HG02798 (cell line): ENCODE data around the gene ARHGAP44.

ENCODE experiments used
- ATAC-seq: cut with Tn5 transposase; IDR thresholded peaks from one replicate; pipeline ENCODE4 v1.9.1; 2021; ENCODE audit warnings: mild to moderate bottlenecking; ENCODE audit not compliant: unreplicated experiment, poor library complexity

The ARHGAP44 gene

DNA sequence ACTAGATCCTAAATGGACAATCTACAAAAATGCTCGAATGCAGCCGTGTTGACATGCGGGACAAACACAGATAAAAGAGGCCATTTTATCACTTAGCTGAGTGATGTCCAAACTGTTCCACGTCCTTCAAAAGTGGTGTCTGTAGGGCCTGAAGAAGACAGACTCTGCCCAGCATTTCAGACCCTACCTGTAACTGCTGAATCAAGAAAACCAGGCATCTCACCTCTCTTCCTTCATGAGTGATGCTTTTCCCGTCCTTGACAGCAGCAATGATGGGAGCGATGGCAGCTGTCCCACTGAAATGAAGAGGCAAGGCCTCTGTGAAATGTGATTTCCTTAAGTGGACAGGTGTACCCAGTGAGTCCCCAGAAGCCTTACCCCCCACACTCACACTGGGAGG lies 216.2 kb downstream of the ARHGAP44 start:
- no peak for ATAC-seq

DNA sequence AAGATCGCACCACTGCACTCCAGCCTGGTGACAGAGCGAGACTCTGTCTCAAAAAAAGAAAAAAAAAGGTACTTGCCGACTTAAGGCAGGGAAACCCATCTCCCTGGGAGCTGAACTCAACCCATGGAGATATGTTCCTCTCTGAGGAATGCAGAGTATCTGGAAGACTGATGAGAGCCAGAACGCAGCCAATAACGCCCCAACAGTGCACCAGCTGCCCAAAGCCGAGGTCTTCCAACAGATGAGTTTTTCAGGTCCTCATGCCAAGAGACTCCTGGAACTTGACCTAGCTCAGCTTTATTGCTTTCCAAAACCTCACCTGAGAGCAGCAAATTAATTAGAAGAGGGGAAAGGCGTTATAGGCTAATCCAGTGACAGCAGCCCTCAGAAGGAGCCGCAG lies 219.2 kb downstream of the ARHGAP44 start:
- no peak for ATAC-seq

DNA sequence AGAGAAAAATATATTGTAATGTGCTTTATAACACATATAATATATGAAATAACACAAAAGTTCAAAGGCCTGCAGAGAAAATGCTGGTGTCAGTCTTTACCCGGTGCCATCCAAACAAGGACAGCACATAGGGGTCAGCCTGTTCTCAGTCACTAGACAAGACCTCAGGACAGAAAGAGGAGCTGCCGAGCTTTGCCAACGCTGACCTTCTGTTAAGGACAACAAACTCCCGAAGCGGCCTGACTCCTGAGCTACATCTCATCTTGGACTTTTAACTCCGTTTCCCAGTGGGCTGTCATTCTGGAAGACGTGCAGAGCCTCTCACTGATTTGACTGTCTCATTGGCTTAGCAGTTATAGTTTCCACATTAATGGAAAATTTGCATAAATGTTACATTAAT lies 221.7 kb downstream of the ARHGAP44 start:
- no peak for ATAC-seq

DNA sequence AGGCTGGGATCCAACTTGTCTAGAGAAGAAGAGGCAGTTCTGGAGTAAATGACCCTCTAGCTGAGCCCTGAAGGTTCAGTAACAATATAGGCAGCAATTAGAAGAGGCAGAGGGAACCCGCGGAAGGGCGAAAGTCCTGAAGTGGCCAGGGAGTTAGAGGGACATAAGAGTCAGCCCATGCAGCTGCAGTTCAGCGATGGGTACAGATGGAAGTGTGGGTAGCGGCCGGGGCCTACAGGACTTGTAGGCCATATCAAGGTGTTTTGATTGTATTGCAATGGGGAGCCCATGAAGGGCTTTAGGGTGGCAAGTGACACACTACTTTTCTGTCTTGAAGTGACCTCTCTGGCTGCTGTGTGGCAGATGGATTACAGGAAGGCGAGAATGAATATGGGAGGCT lies 225.5 kb downstream of the ARHGAP44 start:
- ATAC-seq = no peak

DNA sequence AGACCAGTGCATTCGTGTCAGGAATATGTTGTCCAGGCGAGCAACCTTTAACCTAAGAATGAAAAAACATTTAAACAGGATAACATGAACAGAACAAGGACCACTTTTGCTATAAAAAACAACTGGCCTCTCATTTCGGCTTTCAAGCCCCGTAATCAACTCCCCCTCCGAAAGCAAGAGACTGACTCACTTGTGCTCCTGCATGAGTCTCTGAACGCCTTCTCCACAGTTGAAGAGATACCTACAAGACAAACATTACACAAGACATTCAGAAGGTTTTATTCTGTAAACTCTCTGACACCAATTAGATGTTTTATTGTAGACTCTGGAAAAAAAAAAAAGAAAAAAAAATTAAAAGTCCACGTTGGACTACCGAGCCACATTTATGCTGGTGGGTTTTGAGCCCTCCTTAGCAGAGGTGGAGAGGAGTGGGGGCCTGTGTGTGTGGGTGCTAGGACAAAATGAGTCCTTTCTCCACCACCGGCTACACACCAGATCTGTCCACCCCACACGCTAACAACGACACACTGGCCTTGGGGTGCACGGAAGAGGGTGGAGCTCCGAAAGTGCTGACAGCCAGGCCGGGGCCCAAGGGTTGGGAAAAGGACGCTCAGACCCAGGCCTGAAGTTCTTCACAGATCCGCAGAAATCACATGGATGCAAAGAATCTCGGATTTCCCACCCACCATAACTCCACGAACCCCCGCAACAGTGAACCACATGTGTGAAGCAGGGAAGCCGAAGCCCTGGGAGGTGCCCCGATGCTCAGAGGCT lies 227.8 kb downstream of the ARHGAP44 start:
- ATAC-seq = peak; percentile 14

DNA sequence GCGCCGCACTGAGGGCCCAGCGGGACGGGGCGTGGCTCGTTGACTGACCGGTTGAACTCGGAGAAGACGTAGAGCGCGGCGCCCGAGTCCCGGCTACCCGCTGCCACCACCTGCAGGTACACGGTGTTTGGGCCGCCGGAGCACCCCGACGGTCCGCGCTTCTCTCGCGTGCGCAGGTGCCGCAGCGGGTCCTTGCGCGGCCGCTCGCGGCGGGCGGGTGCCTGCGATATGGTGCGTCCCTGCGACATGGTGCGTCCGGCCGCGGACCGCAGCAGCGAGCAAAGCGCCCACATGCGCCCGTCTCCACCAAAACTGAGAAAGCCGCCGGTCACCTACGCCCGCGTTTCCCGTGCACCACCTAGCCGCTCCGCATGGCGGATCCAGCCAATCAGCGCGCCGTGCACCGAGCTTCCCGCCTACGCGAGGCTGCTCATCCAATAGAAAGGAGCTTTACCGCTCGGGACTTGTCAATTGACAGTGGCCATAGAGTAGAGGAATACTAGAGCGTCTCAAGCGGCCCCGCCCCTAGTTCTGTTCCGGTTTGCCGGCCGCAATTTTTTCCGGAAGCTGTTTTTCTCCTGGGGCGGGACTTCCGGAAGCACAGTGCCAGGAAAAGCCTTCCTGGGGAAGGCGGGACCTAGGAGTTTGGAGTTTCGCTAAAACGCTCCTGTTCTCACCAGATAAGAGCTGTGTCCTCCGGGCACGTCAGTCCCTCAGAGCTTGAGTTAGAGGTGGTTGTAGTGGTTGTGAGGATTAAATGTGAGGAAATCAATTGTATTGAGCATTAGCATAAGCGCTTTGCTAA lies 228.6 kb downstream of the ARHGAP44 start, which contains the start of gene ELAC2:
Gene ELAC2 (minus strand): TSS at position 373 of the 805 bp plus-strand sequence. CDS start 80 bp downstream, at position 293.
- peak; percentile 99 for ATAC-seq

DNA sequence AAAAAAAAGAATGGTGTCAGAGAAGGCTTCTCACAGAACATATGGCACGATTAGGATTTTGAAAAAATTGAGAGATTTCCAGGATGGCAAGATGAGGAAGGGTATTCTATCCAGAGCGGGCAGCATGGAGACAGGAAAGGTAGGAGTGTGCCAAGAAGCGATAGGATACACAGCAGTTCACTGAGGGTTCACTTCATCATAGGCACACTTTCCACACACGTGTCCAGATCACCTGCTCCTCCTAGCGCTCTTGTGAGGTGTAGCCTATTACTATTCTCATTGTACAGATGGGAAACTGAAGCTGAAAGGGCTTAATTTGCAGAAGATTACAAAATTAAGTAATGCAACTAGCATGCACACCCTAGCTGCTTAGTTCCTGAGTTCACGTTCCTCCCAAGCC lies 234.7 kb downstream of the ARHGAP44 start:
- no peak for ATAC-seq

DNA sequence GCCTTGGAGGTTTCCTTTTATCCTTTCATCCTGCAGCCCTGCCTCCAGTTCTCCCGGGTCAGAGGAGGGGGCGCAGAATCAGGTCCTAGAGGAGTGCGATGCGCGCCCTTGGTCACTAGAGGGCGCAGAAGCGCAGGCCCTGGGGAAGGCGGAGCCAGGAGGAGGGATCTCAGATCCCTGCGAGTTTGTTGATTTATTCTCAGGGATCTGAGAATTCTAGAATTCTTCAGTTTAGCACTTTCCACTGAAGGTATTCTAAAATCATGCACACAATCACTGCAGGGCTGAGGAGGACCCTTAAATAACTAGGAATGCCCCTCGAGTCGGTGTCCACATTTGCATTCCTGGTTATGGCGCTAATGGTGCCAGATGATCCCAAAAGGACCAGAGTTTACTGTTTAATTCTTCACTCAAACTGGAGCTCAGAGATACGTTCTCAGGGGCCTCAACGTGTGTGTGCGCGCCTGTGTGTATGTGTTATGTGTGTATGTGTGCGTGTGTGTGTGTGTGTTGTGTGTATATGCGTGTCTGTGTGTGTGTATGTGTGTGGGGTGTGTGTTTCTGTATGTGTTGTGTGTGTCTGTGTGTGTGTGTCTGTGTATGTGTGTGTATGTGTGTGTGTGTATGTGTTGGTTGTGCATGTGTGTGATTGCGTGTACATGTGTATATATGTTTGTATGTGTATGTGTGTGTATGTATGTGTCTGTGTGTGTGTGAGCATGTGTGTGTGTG lies 235.4 kb downstream of the ARHGAP44 start:
- peak; percentile 92 for ATAC-seq

DNA sequence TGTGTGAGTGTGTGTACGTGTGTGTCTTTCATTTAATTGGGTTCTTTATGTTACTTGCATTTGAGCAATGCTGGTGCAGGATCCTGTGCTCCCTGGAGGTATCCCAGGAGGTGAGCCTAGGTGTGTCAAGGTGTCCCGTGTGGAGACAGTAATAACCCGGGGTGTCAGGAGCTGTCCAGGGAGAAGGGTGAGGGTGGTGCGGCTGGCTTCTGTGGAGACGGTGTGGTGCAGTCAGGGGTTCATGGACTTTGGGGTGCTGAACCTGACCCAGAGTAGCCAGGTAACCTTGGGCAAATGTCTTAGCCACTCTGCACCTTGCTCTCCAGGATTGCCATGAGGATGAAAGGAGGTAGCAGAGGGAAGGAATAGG lies 235.9 kb downstream of the ARHGAP44 start:
- ATAC-seq = no peak

DNA sequence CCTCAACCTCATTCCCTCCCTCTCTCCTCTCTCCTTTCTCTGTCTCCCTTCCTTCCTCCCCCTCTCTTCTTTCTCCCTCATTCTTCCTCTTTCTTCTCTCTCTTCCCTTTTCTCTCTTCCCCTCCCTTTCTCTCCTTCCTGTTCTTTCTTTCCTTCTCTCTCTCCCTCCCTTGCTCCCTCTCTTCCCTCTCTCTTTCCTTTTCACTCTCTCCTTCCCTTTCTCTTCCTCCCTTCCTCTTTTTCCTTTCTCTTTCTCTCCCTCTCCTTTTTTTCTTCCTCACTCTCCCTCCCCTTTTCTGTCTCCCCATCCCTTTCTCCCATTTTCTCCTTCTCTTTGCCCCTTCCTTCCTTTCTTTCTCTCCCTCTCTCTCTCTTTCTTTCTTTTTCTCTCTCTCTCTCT lies 236.4 kb downstream of the ARHGAP44 start:
- ATAC-seq = no peak

DNA sequence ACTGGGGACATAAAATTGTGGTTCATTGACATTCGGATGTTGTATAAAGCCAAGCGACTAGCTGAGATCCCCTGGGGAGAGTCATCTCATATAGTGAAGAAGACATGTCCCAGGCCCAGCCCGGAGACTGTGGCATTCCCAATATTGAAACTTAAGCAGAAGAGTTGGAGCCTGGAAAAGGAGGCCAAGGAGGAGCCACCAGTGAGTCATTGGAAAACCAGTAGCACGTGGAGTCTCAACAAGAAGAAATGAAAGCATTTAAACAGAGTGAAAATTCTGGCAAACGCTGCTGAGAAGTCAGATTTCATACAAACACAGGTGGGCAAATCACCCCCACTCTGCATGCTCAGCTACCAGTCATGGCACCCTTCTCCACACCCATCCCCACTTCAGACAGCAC lies 237.9 kb downstream of the ARHGAP44 start:
- ATAC-seq = no peak

DNA sequence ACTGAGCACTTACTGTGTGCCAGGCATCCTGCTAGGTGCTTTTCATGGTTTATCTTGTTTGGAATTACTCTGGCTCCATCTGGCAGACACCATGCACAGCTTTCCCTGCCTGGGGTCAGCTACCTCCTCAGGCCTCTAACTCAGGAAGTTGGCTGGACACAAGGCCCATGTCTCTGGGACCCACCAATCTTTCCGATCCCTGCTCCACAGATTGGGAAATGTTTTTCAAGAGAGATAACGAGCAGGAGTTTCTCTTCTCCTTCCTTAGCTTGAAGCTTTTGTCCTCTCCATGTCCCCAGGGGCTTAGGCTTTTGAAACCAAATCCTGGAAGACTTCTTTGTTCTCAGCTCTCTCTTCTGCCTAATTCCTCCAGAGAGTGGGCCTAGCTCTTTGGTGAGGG lies 240.0 kb downstream of the ARHGAP44 start:
- no peak for ATAC-seq

DNA sequence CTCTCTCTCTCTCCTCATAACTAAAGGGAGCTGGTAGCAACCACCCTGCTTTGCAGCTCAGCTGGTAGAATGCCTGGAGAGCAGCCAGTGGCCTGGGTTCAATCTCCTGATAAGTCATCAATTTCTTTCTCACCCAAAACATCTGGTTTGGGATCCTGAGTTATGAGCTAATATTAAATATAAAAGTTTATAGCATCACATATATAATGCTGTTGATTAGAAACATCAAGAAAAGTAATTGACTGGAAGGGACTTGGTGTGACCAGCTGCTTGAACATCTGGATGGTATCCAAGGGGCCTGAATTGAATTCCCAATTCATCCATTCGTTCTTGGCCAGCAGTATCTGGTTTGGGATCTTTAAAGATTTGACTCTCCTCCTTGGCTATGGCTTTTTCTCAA lies 240.8 kb downstream of the ARHGAP44 start:
- ATAC-seq = no peak

DNA sequence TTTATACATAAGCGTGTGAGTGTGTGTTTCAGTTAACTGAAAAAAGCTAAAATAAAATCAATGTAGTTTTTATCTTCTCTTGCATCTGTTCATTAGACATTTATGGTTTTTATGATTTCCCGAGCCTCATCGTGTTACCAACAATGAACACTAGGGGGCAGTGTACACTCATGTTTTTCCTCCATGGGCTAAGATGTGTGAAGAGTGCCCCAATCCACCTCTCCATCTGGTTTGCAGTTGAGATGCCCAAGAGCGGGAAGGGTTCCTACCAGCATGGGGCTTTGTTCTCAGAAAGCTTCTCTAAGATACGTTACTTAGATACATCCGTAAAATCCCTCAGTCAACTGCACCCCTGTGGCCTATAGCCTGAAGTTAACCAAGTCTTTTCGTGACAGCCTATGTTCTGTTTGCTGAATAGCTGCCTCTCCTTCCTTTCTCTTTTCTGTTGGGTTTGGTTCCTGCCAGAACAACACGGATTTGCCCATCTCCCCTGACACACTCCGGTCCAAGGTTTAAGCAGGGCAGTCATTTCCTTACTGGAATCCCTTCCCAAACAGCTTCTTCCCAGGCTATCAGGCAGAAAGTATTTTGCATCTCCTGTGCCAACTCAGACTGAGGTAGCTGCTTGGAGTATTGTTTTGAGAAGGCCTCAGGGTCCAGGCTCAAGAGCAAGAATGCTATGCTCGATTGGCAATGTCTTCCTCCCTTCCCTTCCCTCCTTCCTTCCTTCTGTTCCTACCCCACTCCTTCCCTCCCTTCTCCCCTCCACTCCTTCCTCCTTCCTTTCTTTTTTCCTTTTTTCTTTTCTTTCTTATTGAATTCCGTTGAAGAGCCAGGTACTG lies 241.4 kb downstream of the ARHGAP44 start:
- no peak for ATAC-seq

DNA sequence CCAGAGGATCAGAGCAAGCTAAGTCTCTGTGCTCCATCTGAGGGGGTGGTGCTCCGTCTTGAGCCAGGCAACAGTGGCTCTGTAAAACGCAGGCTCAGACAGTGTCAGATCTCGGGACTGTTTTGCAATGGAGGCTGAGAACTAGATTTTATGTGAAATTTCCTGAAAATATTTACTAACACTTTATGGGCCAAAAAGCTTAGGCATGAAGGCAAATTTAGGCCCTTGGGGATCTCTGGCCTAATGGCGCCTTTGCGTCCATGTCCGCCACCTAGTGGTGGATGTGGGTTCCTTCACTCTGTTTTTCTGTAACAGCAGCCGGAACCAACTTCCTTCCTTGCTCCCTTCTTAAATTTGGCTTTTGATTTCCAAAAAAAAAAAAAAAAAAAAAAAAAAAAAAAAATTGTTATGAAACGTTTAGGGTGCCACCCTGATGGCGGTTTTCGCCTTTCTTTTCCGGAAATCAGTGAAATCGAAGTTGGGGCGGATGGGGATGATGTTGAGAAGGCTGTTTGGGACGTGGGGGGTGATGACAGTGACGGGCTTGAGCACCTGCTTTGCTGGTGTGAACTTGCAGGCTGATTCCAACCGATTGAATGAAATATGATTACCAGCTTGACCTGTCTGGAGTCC lies 242.5 kb downstream of the ARHGAP44 start:
- ATAC-seq = peak; percentile 92

DNA sequence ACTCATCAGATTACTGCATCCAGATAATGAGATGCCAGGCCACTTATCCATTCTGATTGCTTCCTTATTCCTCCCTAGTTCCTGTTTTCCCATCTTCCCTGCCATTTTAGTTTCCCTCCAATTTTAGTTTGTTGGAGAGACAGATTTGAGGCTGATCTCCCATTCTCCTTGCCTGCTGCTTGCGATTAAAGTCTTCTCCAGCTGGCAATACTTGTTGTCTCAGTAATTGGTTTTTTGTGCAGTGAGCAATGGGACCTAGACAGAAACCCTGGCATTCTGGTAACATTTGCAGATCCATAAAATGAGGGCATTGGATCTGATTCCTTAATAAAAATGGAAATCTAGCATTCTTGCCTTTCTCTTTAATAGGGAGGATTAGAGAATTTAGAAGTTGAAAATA lies 246.1 kb downstream of the ARHGAP44 start:
- no peak for ATAC-seq

DNA sequence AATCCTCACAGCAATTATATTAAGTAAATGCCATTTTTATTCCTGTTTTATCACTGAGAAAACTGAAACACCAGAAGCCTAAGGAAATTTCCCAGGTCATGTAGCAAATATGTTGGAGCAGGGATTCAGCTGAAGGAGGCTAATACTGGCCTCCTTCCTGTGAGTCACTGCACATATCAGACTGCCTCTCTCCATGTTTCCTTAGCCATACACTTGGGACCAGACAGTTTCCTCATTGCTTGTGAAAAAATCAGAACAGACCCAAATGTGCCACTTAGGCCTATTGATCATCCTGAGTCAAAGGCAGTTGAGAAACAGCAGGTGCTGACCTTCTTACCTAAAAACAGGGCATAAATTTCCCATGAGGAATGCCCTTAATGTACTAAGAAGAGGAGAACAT lies 247.5 kb downstream of the ARHGAP44 start:
- no peak for ATAC-seq

DNA sequence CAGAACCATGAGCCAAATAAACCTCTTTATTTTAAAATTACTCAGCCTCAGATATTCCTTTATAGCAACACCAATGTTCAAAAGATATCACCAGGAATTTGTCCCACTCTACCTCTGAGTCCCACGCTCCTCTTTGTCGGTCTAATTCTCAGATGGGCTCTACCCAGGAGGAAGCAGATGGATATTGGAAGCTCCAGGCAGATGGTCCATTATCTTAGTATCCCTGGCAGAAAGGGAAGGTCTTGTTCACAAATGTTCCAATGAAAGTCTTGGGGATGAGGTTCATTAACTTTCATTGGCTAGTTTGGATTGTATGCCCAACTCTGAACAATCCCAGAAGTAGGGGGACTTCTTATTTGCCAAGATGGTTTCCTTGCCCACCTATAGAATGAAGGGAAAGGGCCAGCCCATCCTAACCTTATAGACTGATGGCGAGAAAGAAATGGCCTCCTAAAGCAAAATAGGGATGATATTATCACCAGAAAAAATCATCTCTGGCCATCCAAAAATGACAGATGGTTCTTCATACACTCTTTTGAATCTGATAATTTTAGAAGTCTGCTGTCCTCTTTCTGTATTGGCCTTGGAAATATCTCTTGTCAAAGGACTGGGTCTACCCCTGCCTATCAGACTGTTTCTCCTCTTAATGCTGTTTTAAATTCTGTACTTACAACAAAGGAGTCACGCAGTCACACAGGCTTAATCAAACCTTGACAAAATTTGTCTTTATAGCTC lies 249.8 kb downstream of the ARHGAP44 start:
- ATAC-seq = no peak
